HG03159 (cell line): Measurements from ENCODE around the gene FAM83E.

ENCODE experiments used
- ATAC-seq: cut with Tn5 transposase; IDR thresholded peaks from one replicate; pipeline ENCODE4 v1.9.1; 2021; ENCODE audit warnings: mild to moderate bottlenecking, moderate library complexity; ENCODE audit not compliant: unreplicated experiment

The FAM83E gene

DNA sequence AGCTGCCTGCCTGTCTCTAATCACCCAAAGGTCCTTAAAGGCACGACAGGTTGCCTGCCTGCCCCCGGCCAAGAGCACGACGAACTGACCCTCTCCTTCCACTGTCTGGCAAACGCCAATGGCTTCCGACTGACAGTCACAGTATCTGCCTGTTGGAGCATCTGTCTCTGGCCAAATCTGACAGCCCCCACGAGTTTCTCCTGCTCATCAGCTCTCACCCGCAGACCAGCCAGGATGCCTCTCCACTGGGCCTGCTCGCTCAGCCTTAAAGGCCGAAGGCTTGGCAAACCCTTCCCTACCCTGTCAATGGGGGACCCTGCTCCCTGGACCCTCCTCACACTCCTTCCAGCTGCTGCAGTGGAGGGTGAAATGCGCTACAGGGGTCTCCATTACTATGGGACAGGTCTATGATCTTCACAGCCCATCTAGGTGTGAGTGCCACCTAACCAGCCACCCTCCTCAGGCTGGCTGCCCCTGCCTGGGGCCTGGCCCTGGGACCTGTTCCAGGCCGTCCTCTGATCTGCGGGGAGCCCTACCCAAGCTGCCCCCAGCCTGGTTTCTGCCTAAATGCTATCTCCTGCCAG lies 932 bp downstream of the FAM83E start:
- no peak for ATAC-seq

GRCh38 chr19:48613024-48613851 lies 1.6 kb downstream of the FAM83E start:
- ATAC-seq, result no peak

DNA sequence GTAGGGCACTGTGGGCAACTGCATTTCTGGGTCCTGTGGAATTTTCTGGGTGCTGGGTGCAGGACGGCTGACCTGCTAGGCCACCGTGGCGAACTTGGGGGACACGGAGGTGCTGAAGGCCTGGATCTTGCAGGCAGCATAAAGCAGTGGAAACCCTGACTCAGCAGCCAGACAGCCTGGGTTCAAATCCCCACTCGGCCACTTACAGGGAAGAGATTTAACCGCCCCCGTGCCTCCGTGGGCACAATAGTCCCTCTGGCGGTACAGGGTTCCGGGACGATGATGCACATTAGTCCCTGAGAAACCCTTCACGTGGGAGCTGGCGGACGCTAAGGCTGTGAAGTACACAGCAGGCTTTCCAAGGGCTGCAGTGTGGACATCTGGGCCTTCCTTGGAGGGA lies 3.0 kb downstream of the FAM83E start:
- no peak for ATAC-seq

GRCh38 chr19:48609571-48610108 lies 5.2 kb downstream of the FAM83E start:
- no peak for ATAC-seq

DNA sequence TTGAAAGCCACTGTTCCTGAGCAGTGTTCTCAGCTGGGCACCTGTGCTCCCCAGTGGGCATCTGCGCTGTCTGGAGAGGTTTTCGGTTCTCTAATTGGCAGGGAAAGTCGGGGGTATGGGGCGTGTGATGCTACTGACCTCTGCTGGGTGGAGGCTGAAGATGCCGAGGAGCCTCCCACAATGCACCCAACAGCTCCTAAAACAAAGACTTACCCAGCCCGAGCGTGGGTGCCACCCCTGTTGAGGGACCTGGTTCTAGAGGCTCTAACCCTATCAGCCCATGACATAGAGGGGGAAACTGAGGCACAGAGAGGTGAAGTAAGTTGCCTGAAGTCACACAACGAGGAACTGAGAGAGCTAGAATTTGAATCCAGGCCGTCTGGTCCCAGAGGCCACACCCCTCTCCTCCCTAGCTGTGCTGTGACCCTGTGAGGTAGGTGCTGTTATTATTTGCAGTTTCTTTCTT lies 6.0 kb downstream of the FAM83E start:
- no peak for ATAC-seq

DNA sequence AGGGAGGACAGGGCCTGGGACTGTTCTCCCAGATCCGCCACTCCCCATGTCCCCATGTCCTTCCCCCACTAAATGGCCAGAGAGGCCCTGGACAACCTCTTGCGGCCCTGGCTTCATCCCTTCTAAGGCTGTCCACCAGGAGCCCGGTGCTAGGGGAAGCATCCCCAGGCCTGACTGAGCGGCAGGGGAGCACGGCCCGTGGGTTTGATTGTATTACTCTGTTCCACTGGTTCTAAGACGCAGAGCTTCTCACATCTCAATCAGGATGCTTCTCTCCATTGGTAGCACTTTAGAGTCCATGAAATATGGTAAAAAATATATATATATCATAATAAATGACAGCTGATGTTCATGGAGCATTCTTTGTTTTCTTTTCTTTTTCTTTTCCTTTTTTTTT lies 7.5 kb downstream of the FAM83E start:
- no peak for ATAC-seq

- no peak for ATAC-seq
Measured at GRCh38 chr19:48606463-48607358, 8.2 kb downstream of the FAM83E start, which contains the start of gene SPACA4. TSS of gene SPACA4 (plus strand) at chr19:48606742. CDS start at chr19:48606979, 237 bp downstream.

GRCh38 chr19:48603850-48604249 lies 11.0 kb downstream of the FAM83E start:
- ATAC-seq, result no peak

GRCh38 chr19:48603449-48603848 lies 11.4 kb downstream of the FAM83E start:
- ATAC-seq, result no peak

- no peak for ATAC-seq
Measured at GRCh38 chr19:48603001-48603400, 11.9 kb downstream of the FAM83E start.

DNA sequence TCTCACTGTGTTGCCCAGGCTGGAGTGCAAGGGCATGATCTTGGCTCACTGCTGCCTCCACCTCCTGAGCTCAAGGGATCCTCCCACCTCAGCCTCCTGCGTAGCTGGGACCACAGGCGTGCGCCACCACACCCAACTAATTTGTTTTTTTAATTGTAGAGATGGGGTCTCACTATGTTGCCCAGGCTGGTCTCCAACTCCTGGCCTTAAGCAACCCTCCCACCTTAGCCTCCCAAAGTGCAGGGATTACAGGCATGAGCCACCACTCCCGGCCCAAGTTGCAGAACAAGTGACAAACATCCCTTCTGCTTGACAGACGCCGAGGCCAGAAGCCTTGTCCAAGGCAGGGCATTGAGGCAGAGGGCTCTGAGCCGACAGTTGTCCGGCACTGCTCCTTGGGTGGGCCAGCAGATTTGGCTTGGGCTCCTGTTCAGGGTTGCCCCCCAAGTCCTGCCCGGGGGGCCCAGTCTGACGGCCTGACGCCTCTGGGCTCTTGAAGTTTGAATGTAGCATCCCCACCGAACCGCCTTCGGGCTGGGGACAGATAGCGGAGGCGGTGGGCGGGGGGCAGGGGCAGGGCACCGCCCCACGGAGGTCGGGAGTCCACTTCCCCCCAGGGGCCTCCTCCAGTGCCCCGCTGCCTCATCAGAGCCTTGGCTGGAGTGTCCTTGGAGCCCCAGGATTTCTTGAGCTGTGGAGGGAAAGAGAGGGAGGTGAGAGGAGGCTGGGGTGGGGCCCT lies 14.0 kb downstream of the FAM83E start:
- ATAC-seq, result no peak

- no peak for ATAC-seq
Measured at GRCh38 chr19:48598996-48599700, 15.7 kb downstream of the FAM83E start.

DNA sequence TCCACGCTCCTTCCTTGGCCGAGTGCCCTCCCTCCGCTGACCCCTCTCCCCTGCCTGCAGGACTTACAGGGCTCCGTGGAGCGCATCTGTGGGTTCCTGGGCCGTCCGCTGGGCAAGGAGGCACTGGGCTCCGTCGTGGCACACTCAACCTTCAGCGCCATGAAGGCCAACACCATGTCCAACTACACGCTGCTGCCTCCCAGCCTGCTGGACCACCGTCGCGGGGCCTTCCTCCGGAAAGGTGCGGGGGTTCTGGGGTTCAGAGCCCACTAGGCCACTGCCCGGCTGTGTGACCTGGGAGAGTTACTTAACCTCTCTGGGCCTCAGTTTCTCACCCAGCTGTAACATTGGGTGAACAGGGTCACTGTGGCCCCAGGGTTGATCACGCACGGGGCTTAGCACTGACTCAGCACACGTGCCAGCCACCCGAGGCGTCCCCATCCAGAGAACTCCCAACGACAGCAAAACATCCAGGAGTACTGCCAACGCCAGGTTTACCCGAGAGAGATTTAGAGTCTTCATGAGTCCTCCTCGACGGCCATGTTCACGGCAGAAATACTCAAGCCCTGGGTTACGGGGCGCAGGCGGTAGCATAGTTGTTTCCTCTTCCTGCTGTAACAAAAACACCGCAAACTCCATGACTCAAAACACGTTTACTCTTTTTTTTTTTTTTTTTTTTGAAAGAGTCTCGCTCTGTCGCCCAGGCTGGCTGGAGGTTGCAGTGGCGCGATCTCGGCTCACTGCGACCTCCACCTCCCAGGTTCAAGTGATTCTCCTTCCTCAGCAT lies 18.0 kb downstream of the FAM83E start:
- no peak for ATAC-seq

DNA sequence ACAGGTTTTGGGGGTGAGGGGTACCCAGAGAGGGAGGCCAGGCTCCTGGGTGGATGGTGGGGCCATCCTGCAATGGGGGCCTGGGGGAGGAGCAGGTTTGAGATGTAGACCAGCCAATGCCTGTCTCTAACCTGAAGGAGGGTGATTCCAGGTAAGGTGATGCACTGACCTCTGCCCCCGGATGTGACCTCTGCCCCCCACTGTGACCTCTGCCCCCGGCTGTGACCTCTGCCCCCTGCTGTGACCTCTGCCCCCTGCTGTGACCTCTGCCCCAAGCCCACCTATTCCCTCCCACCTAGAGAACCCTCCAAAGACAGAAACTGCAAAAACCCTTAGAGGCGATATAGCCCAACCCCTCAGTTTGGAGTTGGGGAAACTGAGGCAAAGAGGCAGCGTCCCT lies 18.6 kb downstream of the FAM83E start:
- no peak for ATAC-seq

- no peak for ATAC-seq
Measured at GRCh38 chr19:48595833-48596232, 19.0 kb downstream of the FAM83E start.

DNA sequence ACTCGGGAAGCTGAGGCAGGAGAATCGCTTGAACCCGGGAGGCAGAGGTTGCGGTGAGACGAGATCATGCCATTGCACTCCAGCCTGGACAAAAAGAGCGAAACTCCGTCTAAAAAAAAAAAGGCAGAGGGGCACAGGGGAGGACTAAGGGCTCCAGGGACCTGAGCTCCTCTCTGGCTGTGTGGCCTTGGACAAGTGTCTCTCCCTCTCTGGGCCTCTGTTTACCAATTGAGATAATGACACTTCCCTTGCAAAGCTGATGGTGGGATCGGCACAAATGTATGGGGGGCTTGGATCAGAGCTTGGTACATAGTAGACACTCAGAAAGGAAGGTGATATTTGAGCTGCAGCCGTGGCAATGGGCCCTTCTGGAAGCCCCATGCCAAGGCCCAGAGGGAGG lies 19.7 kb downstream of the FAM83E start:
- ATAC-seq, result no peak

DNA sequence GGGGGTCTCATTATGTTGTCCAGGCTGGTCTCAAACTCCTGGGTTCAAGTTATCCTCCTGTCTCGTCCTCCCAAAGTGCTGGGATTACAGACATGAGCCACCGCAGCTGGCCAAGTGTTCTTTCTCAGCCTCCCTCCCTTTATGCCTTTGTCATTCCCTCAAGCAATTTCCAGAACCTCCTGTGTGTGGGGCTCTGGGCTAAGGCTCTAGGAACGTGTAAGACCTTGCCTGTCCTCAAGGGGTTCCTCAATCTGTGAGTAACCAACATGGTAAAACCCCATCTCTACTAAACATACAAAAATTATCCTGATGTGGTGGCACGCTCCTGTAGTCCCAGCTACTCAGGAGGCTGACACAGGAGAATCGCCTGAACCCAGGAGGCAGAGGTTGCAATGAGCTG lies 23.9 kb downstream of the FAM83E start:
- ATAC-seq, result no peak

DNA sequence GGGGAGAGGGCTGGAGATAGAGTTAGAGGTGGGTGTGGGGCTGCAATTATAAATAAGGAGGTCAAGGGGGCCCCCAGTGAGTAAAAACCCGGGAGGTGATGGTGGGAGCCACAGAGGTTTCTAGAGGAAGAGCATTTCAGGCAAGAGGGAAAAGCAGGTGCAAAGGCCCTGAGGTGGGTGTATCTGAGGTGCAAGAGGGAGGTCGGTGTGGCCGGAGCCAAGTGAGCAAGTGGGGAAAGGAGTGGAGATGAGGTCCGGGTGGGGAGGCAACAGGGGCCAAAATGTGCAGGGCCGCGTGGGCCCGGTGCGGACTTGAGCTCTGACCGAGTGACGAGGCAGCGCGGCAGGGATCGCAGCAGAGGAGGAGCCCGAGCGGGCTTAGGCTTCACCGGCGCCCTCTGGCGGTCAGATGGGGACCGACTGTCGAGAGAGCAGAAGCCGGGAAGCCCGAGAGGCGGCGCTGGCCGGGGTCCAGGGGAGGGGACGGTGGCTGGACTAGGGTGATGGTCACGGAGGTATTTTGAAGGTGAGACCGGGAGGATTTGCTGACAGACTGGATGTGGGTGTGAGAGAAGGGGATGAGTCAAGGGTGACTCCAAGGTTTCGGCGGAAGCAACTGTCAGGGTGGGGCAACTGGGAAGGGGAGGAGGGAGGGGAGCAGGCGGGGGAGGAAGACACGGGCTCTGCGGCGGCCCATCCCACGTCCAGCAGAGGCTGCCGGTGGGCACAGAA lies 26.0 kb downstream of the FAM83E start:
- ATAC-seq, result no peak
